ENCODE measurements around the gene SLA2. TPM values are rescaled to one million over a fixed set of nuclear protein-coding genes. Genes with fewer than 3 reads are reported as not detected.

Gene SLA2
- total RNA-seq, 2 donors from 2014 or later, result 0.89 to 1.3 TPM

GRCh38 chr20:36562724-36563123 is 83.3 kb downstream of the SLA2 start:
- ATAC-seq (no peak), DNase-seq (no peak)
- intact Hi-C loops (cut with DNase I, micrococcal nuclease), result no loop called here

Other genes with a start within 250 kb of the SLA2 start
- 100 to 1,000 TPM in 1 of 2 donors, 10 to 100 TPM in 1; 36.9 to 484 TPM for gene MYL9, start 104.7 kb downstream of the SLA2 start, total RNA-seq
- gene TGIF2, start 72.6 kb downstream of the SLA2 start, total RNA-seq, result 1 to 10 TPM; 4.8 to 4.9 TPM
- 100 to 1,000 TPM; 161 to 165 TPM for gene RAB5IF, start 40.4 kb downstream of the SLA2 start, total RNA-seq
- gene NDRG3, start 99.9 kb upstream of the SLA2 start, total RNA-seq, result 10 to 100 TPM; 29.1 to 32.7 TPM
- gene DSN1, start 127.6 kb upstream of the SLA2 start, total RNA-seq, result 1 to 10 TPM; 6.3 to 6.8 TPM
- 10 to 100 TPM; 25.2 to 27.7 TPM for gene TLDC2, start 229.9 kb upstream of the SLA2 start, total RNA-seq

All from left colon (tissue), 2 donors.